Suprapubic skin (tissue), 3 donors: Measurements from ENCODE around the gene MAPKAPK5.

Source experiments
- POLR2A ChIP-seq, 2 donors: fragments of 450-650 bp; IDR thresholded peaks; one replicate each; pipeline ENCODE4 v1.6.1; 2017; ENCODE audit warnings: antibody characterized with exemption in 2 of 2, mild to moderate bottlenecking in 2 of 2, moderate library complexity in 2 of 2
- TF ChIP-seq, protein P1 (sequence below), 2 donors: fragments of 200-600 bp in 1 of 2; fragments of 450-650 bp in 1 of 2; sonication (generic) in 1 of 2; IDR thresholded peaks; one replicate each; pipeline ENCODE4 v1.5.1; 2016 to 2019; ENCODE audit warnings: antibody characterized with exemption in 2 of 2, mild to moderate bottlenecking in 1 of 2, moderate library complexity in 1 of 2

DNA sequence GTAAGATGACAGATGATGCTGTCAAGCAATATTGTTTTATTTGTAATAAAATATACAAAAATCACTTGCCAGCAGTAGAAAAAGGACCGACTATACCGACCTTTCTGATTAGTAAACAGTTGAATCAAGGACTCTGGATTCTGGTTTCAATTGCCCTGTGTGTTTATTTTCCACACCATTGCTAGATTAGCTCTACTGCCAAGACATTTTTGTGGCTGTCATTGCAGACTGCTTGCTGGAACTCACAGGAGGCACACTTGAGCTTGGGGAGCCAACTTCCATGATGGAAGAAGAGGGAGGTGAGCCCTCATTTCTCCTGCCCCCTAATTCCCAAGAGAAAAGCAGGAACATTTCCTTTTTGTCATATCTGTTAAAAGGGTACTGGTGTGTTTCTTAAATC is 51.3 kb downstream of the MAPKAPK5 start:
- TF ChIP-seq POLR2A (IDR thresholded peaks at IDR 0.05): no peak
- TF ChIP-seq, protein P1, sequence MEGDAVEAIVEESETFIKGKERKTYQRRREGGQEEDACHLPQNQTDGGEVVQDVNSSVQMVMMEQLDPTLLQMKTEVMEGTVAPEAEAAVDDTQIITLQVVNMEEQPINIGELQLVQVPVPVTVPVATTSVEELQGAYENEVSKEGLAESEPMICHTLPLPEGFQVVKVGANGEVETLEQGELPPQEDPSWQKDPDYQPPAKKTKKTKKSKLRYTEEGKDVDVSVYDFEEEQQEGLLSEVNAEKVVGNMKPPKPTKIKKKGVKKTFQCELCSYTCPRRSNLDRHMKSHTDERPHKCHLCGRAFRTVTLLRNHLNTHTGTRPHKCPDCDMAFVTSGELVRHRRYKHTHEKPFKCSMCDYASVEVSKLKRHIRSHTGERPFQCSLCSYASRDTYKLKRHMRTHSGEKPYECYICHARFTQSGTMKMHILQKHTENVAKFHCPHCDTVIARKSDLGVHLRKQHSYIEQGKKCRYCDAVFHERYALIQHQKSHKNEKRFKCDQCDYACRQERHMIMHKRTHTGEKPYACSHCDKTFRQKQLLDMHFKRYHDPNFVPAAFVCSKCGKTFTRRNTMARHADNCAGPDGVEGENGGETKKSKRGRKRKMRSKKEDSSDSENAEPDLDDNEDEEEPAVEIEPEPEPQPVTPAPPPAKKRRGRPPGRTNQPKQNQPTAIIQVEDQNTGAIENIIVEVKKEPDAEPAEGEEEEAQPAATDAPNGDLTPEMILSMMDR (IDR thresholded peaks at IDR 0.05): no peak
